ENCODE results near the gene KLKB1.

Gene KLKB1

DNA sequence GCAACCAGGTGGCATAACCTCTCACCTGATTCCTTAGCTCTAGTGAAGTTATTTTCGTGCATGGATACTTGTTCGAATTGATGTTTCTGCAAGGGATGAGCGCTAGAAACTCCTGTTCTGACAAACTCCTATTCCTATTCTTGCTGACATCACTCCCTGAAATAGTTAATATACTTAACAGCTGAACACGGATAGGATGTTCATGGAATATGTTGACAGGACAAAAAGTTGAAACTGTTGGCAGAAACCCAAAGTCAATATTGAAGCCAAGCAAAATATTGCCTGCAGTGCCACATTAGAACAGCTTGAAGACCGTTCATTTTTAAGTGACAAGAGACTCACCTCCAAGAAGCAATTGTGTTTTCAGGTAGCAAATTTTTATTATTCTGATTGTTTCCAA lies at the start of gene KLKB1:
Gene KLKB1 (plus strand): TSS at position 287 of the 400 bp plus-strand sequence. CDS start 689 bp downstream, outside the sequence.
- no peak for DNase-seq (ENCODE audit: low read depth in 2 of 2)

GRCh38 chr4:186188107-186188506 lies 39.2 kb upstream of the KLKB1 start:
- DNase-seq (ENCODE audit: low read depth in 2 of 2): no peak

- DNase-seq (ENCODE audit: low read depth in 2 of 2): no peak
Observed at GRCh38 chr4:186189656-186190055, 37.7 kb upstream of the KLKB1 start.

DNA sequence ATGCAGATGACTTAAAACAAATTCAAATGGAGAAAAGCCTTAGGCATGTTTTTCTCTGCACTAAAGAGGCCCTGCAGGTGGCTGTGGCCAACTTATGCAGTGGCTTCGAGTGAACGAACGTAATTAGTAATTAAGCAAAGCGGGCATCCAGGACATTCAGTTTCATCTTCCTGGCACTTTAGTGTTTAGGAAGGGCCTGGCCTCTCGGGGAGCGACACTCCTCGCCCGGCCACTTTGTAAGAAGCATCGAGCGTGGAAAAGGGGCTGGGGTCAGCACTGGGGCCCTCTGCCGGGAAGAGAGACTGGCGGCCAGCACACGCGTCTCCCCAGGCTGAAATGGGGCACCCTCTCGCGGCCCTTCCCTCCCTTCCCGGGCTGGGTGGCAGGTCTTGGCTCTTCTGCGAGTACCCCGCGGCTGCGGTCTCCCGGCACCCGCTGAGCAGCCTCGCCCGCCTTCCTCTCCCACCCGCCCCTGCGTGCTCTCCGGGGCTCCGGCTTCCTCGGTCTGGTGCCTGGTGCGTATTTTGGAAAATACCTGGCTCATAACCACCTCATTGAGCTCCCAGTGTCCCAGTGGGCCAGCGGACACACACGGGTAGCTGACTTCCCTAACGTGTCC lies 36.6 kb upstream of the KLKB1 start:
- DNase-seq (ENCODE audit: low read depth in 2 of 2): peak in 1 of 2 donors; percentile 25

DNA sequence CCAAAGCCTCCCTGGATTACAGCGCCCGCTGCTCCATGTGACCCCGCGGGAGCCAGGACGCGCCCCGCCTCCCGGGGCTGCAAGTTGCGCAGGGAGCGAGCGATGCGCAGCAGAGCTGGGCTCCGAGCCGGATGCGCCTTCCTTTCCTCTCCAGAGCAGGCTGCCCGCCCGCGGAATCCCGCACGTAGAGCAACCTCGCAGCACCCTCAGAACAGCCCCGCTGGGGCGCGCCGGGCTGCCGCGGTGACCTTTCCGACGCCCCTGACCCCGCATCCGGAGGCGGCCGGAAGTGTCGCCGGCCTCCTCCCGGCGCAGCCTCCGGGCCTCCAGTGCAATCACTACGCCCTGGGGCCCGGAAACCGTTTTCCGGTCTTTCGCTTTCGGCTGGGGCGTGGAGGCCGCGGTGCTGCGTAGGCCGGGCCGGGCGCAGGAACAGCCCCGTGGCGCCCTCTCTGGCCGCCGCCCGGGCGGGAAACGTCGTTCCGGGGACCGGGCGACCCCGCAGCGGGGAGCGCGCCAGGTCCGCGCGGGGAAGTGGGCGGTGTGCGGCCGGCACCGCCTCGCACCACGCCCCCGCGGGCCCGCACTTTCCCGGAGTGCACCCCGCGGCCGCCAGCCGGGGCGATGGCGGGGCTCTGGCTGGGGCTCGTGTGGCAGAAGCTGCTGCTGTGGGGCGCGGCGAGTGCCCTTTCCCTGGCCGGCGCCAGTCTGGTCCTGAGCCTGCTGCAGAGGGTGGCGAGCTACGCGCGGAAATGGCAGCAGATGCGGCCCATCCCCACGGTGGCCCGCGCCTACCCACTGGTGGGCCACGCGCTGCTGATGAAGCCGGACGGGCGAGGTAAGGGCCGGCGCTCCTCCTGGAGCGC lies 35.9 kb upstream of the KLKB1 start, which contains the start of gene CYP4V2:
Gene CYP4V2 (plus strand): TSS at position 368 of the 866 bp plus-strand sequence. CDS start 257 bp downstream, at position 625.
- peak; percentile 72 to 81 for DNase-seq (ENCODE audit: low read depth in 2 of 2)

DNA sequence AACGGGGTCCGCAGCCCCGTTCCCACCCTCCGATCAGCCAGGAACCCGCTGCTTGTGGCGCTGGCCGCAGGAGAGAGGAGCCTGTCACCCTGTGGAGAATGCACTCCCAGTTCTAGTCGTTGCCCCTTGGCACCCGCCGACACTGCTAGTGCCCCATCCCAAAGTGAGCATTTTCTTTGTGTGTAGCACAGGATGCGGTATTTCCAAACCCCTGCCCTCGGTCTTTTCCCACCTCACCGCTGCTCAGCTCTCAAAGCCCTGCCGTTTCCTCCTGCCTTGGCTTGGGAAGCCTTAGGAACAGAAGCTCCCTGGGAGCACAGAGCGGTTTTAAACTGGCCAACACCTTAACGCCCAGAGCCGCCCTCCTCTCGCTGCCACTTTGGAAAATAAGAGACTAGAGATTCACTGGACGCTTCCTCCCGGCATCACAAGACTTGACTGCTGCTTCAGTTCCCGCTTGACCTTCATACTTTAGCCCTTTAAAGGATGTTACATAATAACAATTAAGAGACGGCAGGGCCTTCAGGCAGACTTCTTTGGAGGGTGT lies 35.2 kb upstream of the KLKB1 start:
- no peak for DNase-seq (ENCODE audit: low read depth in 2 of 2)

GRCh38 chr4:186193851-186194250 lies 33.5 kb upstream of the KLKB1 start:
- DNase-seq (ENCODE audit: low read depth in 2 of 2): no peak

DNA sequence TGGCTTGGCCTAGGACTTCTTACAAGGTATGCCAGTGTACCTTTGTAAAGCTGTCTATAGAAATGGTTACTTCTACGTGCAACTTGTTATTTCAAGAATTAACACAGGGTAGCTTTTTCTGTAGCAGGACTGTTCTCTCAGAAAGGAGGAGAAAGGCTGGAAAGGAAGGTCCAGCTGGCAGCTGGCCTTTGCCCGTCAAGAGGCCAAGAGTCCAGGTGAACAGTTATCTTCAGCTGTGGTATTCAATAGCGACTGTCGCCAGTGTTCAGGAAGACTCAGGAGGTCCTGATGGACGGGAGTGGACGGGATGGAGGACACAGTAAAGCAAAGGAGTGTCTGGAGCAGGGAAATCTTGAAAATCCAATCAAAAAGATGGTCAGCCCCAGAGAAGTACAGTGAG lies 31.2 kb upstream of the KLKB1 start:
- DNase-seq (ENCODE audit: low read depth in 2 of 2): no peak

DNA sequence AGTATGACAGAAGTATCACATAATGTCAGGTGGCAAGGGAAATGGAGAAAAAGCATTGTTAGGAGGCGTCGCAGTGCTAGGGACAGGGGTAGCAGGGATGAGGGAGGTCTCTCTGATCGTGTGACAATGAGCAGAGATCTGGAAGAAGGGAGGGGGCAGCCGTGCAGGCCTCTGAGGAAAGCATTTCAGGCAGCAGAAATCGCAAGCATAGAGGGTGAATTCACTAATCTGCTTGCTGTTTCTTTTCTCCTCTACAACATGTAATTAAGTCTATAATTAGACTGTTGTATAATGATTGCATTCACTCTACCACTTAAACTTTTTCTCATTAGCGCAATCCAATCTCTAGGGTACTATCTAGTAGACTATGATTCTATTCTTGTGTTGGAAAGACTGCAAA lies 26.8 kb upstream of the KLKB1 start:
- no peak for DNase-seq (ENCODE audit: low read depth in 2 of 2)

DNA sequence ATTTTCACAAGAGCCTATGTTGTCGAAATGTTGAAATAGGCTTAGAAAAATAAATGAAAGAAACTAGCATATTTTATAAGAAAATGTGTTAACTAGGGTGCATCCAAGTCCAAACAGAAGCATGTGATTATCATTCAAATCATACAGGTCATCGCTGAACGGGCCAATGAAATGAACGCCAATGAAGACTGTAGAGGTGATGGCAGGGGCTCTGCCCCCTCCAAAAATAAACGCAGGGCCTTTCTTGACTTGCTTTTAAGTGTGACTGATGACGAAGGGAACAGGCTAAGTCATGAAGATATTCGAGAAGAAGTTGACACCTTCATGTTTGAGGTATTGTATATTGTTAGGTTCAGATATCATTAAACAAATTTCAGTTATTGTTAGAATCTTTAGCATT lies 26.3 kb upstream of the KLKB1 start:
- no peak for DNase-seq (ENCODE audit: low read depth in 2 of 2)

DNA sequence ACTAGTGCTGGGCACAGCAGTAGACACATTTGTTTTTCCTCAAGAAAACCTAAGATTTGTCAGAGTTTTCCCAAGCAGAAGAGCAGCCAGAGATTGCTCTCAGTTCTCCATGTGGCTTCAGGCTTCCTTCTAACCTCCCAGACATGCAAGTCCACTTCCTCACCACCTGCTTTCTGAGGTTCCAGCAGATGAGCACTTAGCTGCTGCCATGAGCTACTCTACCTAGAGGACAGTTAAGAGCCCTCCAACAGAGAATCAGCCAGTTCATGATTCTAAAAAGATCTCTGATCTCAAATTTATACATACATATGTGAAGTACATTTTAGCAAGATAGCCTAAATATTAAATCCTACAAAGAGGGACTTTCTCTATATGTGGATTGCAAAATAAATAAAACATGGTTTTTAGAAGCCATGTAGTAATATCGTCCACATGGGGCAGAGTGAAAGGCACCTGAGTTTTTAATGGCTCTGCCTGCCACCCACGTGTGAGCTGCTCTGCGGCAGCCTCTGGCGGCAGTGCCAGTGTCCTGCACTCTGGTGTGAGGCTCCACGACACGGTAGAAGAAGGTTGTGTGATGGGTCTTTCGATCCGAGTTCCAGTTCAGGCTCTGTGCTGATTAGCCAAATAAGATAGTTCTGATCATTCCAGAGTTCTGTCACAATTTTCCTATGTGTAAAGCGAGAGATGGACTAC lies 25.6 kb upstream of the KLKB1 start:
- peak; percentile 31 to 44 for DNase-seq (ENCODE audit: low read depth in 2 of 2)

GRCh38 chr4:186202490-186203140 lies 24.7 kb upstream of the KLKB1 start:
- no peak for DNase-seq (ENCODE audit: low read depth in 2 of 2)

DNA sequence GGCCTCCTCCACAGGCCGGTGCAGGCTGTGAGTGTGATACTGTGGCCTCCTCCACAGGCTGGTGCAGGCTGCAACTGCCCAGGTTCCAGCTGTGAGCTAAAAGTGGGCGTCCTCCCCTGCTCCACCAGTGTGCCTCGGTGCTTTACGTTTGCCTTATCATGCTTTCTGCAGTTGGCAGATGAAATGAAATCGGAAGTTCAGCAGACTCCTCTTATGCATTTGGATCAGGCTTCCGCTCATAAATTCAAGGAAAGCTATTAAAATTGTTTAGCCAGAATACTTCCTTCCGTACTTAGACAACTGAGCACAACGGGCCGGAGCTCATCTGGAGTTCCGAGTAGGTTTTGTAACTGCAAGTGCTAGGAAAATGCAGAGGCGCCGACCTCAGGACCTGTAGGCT lies 23.9 kb upstream of the KLKB1 start:
- DNase-seq (ENCODE audit: low read depth in 2 of 2): no peak

GRCh38 chr4:186204103-186204559 lies 23.2 kb upstream of the KLKB1 start:
- DNase-seq (ENCODE audit: low read depth in 2 of 2): peak in 1 of 2 donors; percentile 52

GRCh38 chr4:186204686-186205085 lies 22.6 kb upstream of the KLKB1 start:
- no peak for DNase-seq (ENCODE audit: low read depth in 2 of 2)

DNA sequence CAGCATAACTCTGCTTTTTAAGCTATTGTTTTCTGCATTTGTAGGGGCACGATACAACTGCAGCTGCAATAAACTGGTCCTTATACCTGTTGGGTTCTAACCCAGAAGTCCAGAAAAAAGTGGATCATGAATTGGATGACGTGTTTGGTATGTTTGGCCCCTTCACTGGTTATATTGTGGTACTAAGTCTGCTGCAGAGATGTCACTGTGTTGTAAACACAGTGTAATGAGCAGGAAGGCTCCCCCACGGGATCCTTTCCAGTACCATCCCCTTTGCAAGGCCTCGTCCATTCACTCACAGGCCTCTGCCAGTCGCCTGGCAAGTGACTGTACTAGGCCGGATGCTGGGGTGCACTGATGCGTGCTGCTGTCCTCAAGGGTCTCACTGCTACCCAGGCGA lies 22.2 kb upstream of the KLKB1 start:
- no peak for DNase-seq (ENCODE audit: low read depth in 2 of 2)

DNA sequence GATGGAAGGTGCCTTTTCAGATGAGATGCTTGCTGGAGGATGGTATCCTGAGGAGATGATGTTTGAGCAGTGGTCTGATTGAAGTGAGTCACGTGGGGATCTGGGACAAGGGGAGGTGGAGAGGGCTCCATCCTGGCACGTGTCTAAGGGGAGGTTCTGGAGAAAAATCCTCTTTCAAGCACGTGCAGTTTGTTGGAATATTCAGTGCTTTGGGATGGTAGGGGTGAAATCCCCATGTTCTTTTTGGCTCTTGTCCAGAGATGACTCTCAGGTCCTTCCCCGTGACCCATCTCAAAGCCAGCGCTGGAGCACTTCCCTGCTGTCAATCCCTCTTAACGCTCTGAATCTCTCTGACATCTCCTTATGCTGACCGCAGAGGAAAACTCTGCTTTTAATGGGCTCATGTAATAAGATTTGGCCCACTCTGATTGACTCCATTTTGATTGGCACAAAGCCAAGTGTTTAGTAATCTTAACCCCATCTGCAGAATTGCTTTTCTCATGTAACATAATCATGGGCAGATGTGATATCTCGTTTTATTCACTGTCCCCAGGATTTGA lies 10.8 kb upstream of the KLKB1 start:
- DNase-seq (ENCODE audit: low read depth in 2 of 2): no peak

- DNase-seq (ENCODE audit: low read depth in 2 of 2): no peak
Observed at GRCh38 chr4:186217733-186218293, 9.5 kb upstream of the KLKB1 start.

DNA sequence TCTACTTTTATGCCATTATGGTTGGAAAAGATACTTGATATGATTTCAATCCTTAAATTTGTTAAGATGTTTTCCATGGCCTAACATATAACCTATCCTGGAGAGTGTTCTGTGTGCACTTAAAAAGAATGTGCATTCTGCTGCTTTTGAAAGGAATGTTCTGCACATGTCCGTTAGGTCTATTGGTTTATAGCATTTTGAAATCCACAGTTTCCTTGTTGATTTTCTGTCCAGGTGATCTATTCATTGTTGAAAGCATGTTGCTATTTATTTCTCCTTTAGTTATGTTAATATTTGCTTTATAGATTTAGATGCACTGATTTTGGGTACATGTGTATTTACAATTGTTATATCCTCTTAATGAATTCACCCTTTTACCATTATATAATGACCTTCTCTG lies 5.7 kb upstream of the KLKB1 start:
- no peak for DNase-seq (ENCODE audit: low read depth in 2 of 2)

- no peak for DNase-seq (ENCODE audit: low read depth in 2 of 2)
Observed at GRCh38 chr4:186225848-186226247, 1.5 kb upstream of the KLKB1 start.

Measured in stimulated activated CD4-positive, alpha-beta T cell treated with anti-CD3 and anti-CD28 coated beads, Interleukin-1b, Interleukin-23, amount 100 ng/mL, for 4 hours (primary cell).